IPS-18a (cell line): ENCODE measurements around the gene GPSM1.

Experiments
- H3K27ac ChIP-seq: one replicate; pipeline ENCODE4 v1.5.1; 2013; ENCODE audit warnings: low read length
- H3K27me3 ChIP-seq: one replicate; pipeline ENCODE4 v1.6.1; 2013; ENCODE audit warnings: mild to moderate bottlenecking, low read length; ENCODE audit not compliant: control insufficient read depth, insufficient read depth
- H3K36me3 ChIP-seq: one replicate; pipeline ENCODE4 v1.6.1; 2013; ENCODE audit warnings: low read depth, low read length; ENCODE audit not compliant: control insufficient read depth
- H3K4me1 ChIP-seq: one replicate; pipeline ENCODE4 v1.6.1; 2013; ENCODE audit warnings: low read depth, low read length; ENCODE audit not compliant: control insufficient read depth
- H3K4me3 ChIP-seq: one replicate; pipeline ENCODE4 v1.5.1; 2013; ENCODE audit warnings: low read length
- H3K9ac ChIP-seq: one replicate; pipeline ENCODE4 v1.6.1; 2013; ENCODE audit warnings: mild to moderate bottlenecking, low read length, moderate library complexity
- H3K9me3 ChIP-seq: one replicate; pipeline ENCODE4 v1.6.1; 2013; ENCODE audit warnings: low read depth, low read length; ENCODE audit not compliant: control insufficient read depth

Gene GPSM1

DNA sequence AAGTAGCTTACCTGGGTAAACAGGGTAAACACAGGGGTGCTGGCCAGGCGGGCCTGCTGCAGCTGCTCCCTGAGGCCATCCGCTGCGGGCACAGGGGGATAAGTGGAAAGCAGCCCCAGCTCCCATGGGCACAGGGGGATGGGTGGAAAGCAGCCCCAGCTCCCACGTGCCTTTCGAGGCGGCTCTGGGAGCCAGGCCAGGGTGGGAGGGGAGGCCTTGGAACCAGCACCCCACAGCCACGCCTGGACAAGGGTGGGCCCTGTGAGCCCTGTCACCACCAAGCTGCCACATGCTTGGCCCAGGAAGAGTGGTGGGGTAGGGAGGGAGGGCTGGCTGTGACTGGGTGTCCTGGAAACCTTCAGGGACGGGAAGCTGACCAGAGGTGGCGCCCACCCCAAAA is 54.0 kb downstream of the GPSM1 start:
- Histone ChIP-seq H3K9me3 (no peaks in the 10 kb centered on the region), H3K4me3 (no peak overlapping the region), H3K27me3 (no peaks in the 10 kb centered on the region), H3K27ac (no peak overlapping the region), H3K9ac (no peak overlapping the region), H3K36me3 (peaks cover 60% of the 10 kb centered on the region), H3K4me1 (no peaks in the 10 kb centered on the region)

DNA sequence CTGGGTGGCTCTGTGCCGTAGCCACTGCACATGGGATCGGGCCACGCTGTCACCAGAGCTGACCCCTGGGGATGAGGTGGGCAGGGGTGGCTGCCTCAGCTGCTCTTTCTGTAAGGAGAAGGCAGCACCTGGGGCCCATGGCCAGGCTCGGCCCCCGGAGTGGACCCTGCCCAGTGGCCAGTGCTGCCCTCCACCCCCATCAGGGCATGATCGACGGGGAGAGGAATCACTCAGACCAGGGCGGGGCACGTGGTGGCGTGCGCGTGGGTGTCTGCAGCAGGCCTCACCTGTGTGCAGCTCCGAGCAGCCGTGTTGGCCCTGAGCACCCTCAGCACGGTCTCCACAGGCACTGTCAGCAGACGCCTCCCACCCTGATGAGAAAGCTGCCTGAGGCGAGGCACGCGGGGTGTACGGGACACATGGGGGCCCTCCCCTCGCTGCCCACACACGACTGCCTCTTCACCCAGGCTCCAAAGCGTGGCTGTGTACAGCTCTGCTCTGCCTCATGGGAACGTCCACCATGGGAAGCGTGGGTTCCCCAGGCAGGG is 54.7 kb downstream of the GPSM1 start:
- H3K4me1 ChIP-seq = no peaks in the 10 kb centered on the region
- no peak overlapping the region for H3K9ac ChIP-seq
- no peaks in the 10 kb centered on the region for H3K27me3 ChIP-seq
- no peak overlapping the region for H3K4me3 ChIP-seq
- H3K9me3 ChIP-seq = no peaks in the 10 kb centered on the region
- H3K27ac ChIP-seq = no peak overlapping the region
- peaks cover 63% of the 10 kb centered on the region for H3K36me3 ChIP-seq

DNA sequence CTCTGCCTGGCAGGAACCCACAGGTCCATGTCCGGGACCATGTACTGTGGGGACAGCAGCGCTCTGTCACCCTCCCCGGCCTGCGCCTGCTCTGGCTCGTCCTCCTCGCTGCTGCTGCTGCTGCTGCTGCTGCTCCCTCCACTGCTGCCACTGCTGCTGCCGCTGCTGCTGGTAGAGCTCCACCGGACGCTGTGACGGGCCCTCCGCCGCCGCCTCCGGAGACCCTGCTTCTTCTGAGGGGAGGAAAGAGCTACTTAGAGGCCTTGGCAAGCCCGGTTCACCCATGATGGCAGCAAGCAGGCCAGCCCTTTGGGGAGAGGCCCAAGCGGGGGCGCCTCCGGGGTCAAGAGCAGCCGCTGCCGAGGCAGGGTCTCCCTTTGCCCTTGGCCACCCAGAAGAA is 56.1 kb downstream of the GPSM1 start:
- Histone ChIP-seq H3K27me3 (no peaks in the 10 kb centered on the region), H3K36me3 (peaks cover 77% of the 10 kb centered on the region), H3K27ac (no peak overlapping the region), H3K9ac (no peak overlapping the region), H3K4me1 (no peaks in the 10 kb centered on the region), H3K9me3 (no peaks in the 10 kb centered on the region), H3K4me3 (no peak overlapping the region)

DNA sequence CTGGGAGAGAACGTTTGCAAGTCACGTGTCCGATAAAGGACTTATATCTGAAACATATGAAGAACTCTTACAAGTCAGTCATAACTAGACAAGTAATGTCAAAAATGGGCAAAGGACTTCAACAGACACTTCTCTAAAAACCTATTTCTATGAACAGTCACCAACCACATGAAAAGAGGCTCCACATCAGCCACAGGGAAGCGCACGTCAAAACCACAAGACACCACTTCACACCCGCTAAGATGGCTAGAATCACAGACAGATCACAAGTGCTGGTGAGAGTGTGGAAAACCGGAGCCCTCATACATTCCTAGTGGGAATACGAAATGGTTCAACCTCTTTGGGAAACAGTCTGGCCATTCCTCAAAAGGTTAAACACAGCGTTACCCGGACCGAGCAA is 57.7 kb downstream of the GPSM1 start:
- H3K27me3 ChIP-seq = no peaks in the 10 kb centered on the region
- H3K4me1 ChIP-seq = no peaks in the 10 kb centered on the region
- no peaks in the 10 kb centered on the region for H3K9me3 ChIP-seq
- no peak overlapping the region for H3K9ac ChIP-seq
- no peak overlapping the region for H3K27ac ChIP-seq
- H3K36me3 ChIP-seq = peaks cover 87% of the 10 kb centered on the region
- no peak overlapping the region for H3K4me3 ChIP-seq

DNA sequence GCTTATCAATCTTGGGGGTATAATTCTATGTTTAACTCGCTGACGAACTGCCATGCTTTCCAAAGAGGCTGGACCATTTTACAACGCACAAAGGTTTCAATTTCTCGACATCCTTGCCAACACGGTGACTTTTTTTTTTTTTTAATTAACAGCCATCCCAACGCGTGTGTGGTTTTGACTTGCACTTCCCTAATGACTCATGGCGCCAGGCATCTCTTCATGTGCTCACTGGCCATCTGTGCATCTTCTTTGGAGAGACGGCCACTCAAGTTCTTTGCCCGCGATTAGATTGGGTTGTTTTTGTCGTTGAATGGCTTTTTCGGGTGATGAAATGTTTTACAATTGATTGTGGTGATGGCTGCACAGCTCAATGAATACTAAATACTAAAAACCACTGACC is 58.7 kb downstream of the GPSM1 start:
- no peak overlapping the region for H3K9ac ChIP-seq
- no peaks in the 10 kb centered on the region for H3K9me3 ChIP-seq
- H3K27me3 ChIP-seq = no peaks in the 10 kb centered on the region
- H3K27ac ChIP-seq = no peak overlapping the region
- H3K4me1 ChIP-seq = no peaks in the 10 kb centered on the region
- peaks cover 81% of the 10 kb centered on the region for H3K36me3 ChIP-seq
- H3K4me3 ChIP-seq = no peak overlapping the region

DNA sequence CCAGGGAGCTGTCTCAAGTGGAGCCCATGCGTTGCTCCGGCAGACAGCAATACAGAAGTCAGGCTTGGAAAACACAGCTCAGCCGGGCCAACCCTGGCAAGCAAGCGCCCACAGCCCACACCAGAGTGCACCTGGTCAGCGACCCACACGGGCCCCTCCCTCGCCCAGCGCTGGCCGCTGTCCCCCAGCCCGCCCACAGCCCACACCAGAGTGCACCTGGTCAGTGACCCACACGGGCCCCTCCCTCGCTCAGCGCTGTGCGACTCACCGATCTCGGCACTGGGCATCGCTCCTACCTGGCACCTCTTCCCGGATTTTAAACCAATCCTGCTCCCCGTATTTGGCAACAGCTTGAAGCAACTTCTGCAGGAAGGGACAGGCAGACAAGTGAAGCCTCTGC is 59.9 kb downstream of the GPSM1 start:
- H3K36me3 ChIP-seq = peaks cover 81% of the 10 kb centered on the region
- H3K27me3 ChIP-seq = no peaks in the 10 kb centered on the region
- no peaks in the 10 kb centered on the region for H3K4me1 ChIP-seq
- no peaks in the 10 kb centered on the region for H3K9me3 ChIP-seq
- no peak overlapping the region for H3K4me3 ChIP-seq
- H3K9ac ChIP-seq = no peak overlapping the region
- no peak overlapping the region for H3K27ac ChIP-seq

DNA sequence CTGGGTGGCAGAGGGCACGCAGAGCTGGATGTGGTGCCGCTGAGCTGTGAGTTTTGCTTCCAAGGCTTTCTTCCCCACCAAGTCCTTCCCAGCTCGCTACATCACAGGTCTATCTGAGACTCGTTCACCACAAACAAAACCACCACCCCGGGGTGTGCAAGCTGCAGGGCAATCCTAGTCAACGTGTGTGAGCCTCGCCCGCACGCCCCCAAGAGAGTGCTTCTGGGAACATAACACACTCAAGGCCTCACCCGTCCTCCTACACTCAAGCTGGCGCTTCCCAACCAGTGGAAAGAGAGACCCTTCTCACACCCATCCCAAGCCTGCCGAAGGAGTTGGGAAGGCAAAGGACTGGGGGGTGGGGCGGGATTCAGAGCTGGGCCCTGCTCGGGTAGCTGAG is 62.1 kb downstream of the GPSM1 start:
- Histone ChIP-seq H3K27ac (no peak overlapping the region), H3K4me1 (no peaks in the 10 kb centered on the region), H3K4me3 (no peak overlapping the region), H3K9ac (no peak overlapping the region), H3K36me3 (peaks cover 81% of the 10 kb centered on the region), H3K9me3 (no peaks in the 10 kb centered on the region), H3K27me3 (no peaks in the 10 kb centered on the region)

DNA sequence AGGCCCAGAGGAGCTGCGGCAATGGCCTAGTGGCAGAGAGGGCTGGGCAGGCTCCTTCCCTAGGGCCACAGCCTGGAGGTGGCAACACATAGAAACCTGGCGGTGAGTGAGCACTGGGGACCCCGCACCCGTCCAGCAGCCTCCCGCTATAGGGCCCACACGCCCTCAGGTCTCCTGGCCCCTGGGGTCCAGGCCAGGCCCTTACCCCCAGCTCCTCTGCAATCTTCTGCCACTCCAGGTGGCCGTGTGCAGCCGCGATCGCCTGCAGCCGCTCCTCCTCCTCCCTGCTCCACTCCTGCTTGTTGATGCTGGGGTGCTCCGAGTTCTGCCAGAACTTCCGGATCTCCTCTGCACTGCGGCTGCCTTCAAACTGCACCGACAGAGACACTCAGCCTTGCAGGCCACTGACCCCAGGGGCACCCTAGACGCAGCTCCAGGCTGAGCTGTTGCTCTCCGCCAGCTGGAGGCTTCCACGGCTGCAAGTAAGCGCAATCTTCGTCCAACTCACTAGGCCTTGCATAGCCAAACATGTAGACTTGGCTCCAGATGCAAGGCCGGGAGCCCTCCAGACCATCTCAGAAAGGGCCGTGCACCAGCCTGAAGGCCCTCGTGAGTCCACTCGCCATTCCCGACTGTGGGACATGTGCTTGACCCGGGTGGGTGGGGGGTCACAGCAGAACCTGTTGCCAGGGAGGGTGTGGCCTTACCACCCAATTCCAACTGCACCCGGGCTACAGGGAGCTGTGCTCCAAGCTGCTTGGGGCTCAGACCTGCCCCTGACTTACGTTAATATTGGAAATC is 64.6 kb downstream of the GPSM1 start:
- Histone ChIP-seq H3K27me3 (no peaks in the 10 kb centered on the region), H3K36me3 (peaks cover 90% of the 10 kb centered on the region)

DNA sequence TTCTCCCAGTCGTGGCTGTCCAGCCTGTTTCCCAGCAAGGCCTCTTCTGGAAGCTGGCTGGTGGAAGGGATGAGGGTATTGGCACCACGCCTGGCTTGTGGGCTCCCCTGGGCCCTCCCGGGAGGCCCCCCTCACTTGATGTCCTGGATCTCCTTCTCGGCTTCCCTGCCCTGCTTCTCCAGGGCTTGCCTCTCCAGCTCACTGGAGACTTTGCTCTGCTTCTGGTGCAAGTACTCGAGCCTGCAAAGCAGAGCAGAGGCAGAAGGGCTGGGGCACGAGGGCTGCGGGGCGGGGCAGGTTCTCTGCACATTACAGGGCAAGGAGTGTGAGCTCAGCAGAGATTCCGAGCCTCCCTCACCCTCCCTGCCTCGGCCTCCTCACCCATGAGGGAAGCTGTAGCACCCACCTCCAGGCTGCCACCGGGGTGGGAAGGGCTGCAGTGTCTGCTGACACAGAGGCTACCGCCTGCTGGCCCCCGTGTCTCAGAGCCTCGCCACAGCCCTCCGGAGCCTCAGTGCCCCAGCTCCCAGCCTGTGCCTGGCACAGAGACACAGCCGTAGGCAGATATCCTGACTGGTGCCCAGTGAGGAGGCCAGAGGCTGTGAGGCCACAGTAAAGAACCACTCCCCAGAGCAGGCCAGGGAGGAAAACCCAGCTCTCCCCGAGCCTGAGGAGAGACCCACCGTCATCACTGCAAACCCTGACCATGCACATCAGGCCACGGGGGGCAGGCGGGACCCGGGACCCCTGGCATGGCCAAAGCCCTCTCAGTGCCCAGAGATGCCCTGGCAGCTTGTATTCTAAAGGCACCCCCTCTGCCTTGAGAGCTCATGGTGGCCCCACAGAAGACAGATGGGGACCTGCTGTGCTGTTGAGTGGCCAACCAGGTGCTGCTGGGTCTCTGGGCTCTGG is 65.5 kb downstream of the GPSM1 start:
- H3K4me1 ChIP-seq = no peaks in the 10 kb centered on the region
- H3K9me3 ChIP-seq = no peaks in the 10 kb centered on the region
- no peak overlapping the region for H3K4me3 ChIP-seq
- no peaks in the 10 kb centered on the region for H3K27me3 ChIP-seq
- peaks cover 85% of the 10 kb centered on the region for H3K36me3 ChIP-seq
- H3K9ac ChIP-seq = no peak overlapping the region
- H3K27ac ChIP-seq = no peak overlapping the region

More for the DNA sequence above, 64.6 kb downstream of the GPSM1 start:
- H3K27ac ChIP-seq = no peak overlapping the region
- no peaks in the 10 kb centered on the region for H3K9me3 ChIP-seq
- H3K4me1 ChIP-seq = no peaks in the 10 kb centered on the region
- H3K4me3 ChIP-seq = no peak overlapping the region
- no peak overlapping the region for H3K9ac ChIP-seq

DNA sequence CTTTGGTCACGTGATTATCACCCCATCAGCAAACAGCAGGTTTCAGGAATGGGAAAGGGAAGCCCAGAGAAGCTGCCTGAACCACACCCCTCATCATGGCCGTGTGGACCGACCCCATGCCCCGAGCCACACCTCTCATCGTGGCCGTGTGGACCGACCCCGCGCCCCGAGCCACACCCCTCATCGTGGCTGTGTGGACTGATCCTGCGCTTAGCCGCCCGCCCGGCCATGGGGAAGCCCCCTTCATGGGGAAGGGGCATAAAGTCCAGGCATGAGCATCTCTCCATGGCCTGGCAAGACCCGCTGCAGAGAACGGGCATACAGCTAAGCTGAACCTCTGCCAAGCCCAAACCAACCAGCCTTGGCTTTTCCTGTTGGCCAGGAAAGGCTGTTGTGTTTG is 66.2 kb downstream of the GPSM1 start:
- H3K27me3 ChIP-seq = no peaks in the 10 kb centered on the region
- no peak overlapping the region for H3K9ac ChIP-seq
- no peak overlapping the region for H3K4me3 ChIP-seq
- no peaks in the 10 kb centered on the region for H3K4me1 ChIP-seq
- H3K9me3 ChIP-seq = no peaks in the 10 kb centered on the region
- peaks cover 78% of the 10 kb centered on the region for H3K36me3 ChIP-seq
- H3K27ac ChIP-seq = no peak overlapping the region

DNA sequence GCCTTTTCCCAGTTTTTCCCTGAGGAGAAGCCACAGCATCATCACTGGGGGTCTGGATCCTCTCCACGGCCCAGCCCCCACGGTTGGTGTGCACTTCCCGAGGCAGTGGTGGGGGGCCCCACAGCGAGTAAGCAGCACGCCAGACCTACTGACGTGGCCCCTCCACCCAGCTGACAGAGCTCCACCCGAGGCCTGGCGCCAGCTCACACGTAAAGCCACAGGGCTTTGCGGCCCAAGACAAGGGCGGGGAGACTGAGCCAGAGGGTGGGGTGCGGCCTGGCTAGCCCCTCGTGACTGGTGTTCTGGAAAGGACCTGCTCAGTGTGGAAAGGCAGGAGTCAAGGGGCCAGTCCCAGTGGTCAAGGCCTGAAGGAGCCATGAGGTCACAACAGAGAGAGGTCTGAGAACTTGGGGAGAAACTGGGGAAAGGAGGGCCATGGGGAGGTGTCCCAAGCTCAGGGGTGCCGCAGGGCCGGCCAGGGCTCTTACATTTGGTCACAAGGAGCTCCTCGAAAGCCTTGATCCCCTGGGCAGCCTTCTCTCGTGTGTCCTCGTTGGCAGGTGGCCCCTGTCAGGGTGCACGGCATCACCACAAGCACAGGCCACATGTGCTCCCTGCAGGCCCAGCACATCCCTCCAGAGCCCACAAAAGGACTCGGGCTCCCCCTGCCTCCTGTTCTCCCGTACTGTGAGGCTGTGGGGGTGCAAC is 67.1 kb downstream of the GPSM1 start:
- Histone ChIP-seq H3K4me3 (no peak overlapping the region), H3K9me3 (no peaks in the 10 kb centered on the region), H3K4me1 (peaks cover 5% of the 10 kb centered on the region), H3K36me3 (peaks cover 70% of the 10 kb centered on the region), H3K27me3 (no peaks in the 10 kb centered on the region), H3K9ac (no peak overlapping the region), H3K27ac (no peak overlapping the region)
